Posterior cingulate gyrus (tissue), 11 donors: Measurements from ENCODE around the gene NOS1.
A peak's percentile ranks its signal among the peaks of the same experiment; 100 is the strongest.

Source experiments
- DNase-seq, 10 donors: peaks; one replicate each; pipeline versions ENCODE4 v3.0.0 to v3.0.0-alpha.2; 2020 to 2021; ENCODE audit warnings: mixed read lengths in 3 of 10
- intact Hi-C: fragments of 100-400 bp; cut with DNase I; formaldehyde crosslinking; loops from one replicate; pipeline ENCODE4 v1.15.1; 2023

NOS1 gene

GRCh38 chr12:117365049-117365616 lies 3.7 kb upstream of the NOS1 start:
- intact Hi-C loops, result loop anchor here (10.0 kb wide), 1 partner anchor 130 kb away; no protein-coding TSS in a partner anchor
- DNase-seq, result no peak

GRCh38 chr12:117363953-117364486 lies 2.6 kb upstream of the NOS1 start:
- DNase-seq, result no peak
- intact Hi-C loops, result loop anchor here (10.0 kb wide), 1 partner anchor 129 kb away; no protein-coding TSS in a partner anchor

GRCh38 chr12:117363056-117363662 lies 1.7 kb upstream of the NOS1 start:
- DNase-seq, result no peak
- intact Hi-C loops, result loop anchor here (10.0 kb wide), 1 partner anchor 128 kb away; no protein-coding TSS in a partner anchor

- no peak for DNase-seq
- intact Hi-C loops, result loop anchor here (10.0 kb wide), 1 partner anchor 128 kb away; no protein-coding TSS in a partner anchor
Observed at GRCh38 chr12:117362391-117362790, 965 bp upstream of the NOS1 start.

- no peak for DNase-seq
- intact Hi-C loops, result loop anchor here (10.0 kb wide), 1 partner anchor 127 kb away; no protein-coding TSS in a partner anchor
Observed at GRCh38 chr12:117361905-117362304, 479 bp upstream of the NOS1 start.

GRCh38 chr12:117360551-117361346 lies 677 bp downstream of the NOS1 start:
- intact Hi-C loops, result loop anchor here (10.0 kb wide), 1 partner anchor 126 kb away; no protein-coding TSS in a partner anchor
- DNase-seq, result no peak

- intact Hi-C loops, result loop anchor here (10.0 kb wide), 1 partner anchor 125 kb away; no protein-coding TSS in a partner anchor
- peak in 1 of 10 donors; percentile 87 for DNase-seq
Observed at GRCh38 chr12:117360222-117360550, 1.2 kb downstream of the NOS1 start.

GRCh38 chr12:117359029-117359845 lies 2.2 kb downstream of the NOS1 start:
- intact Hi-C loops, result no loop called here
- DNase-seq, result peak in 1 of 10 donors; percentile 53

- intact Hi-C loops, result no loop called here
Observed at GRCh38 chr12:117356048-117356447, 5.4 kb downstream of the NOS1 start.

GRCh38 chr12:117352883-117353282 lies 8.5 kb downstream of the NOS1 start:
- no peak for DNase-seq
- intact Hi-C loops, result no loop called here

More at GRCh38 chr12:117356048-117356447, 5.4 kb downstream of the NOS1 start:
- peak in 1 of 10 donors; percentile 21 for DNase-seq

GRCh38 chr12:117352206-117352605 lies 9.2 kb downstream of the NOS1 start:
- intact Hi-C loops, result no loop called here
- DNase-seq, result peak in 1 of 10 donors; percentile 62

- intact Hi-C loops, result no loop called here
- peak in 1 of 10 donors; percentile 43 for DNase-seq
Observed at GRCh38 chr12:117350140-117350539, 11.3 kb downstream of the NOS1 start.

- intact Hi-C loops, result no loop called here
Observed at GRCh38 chr12:117347588-117347987, 13.8 kb downstream of the NOS1 start.

GRCh38 chr12:117344716-117345115 lies 16.7 kb downstream of the NOS1 start:
- intact Hi-C loops, result no loop called here
- DNase-seq, result no peak

More at GRCh38 chr12:117347588-117347987, 13.8 kb downstream of the NOS1 start:
- DNase-seq, result peak in 1 of 10 donors; percentile 12

- intact Hi-C loops, result no loop called here
- no peak for DNase-seq
Observed at GRCh38 chr12:117343849-117344248, 17.6 kb downstream of the NOS1 start.

GRCh38 chr12:117343296-117343695 lies 18.1 kb downstream of the NOS1 start:
- intact Hi-C loops, result no loop called here
- DNase-seq, result no peak

GRCh38 chr12:117342682-117343081 lies 18.7 kb downstream of the NOS1 start:
- peak in 1 of 10 donors; percentile 17 for DNase-seq
- intact Hi-C loops, result no loop called here

GRCh38 chr12:117342247-117342646 lies 19.2 kb downstream of the NOS1 start:
- intact Hi-C loops, result no loop called here
- DNase-seq, result no peak

- intact Hi-C loops, result no loop called here
- DNase-seq, result no peak
Observed at GRCh38 chr12:117339104-117339503, 22.3 kb downstream of the NOS1 start.
